IMR-90 (cell line): ENCODE measurements around the gene DEPDC1. TPM values are rescaled to one million over a fixed set of nuclear protein-coding genes. Genes with fewer than 3 reads are reported as not detected.
A peak's percentile ranks its signal among the peaks of the same experiment; 100 is the strongest.

Experiments
- ATAC-seq: fragments of 200-7000 bp; cut with Tn5 transposase; 2 replicates; pipeline ENCODE4 v1.9.1; 2020; ENCODE audit warnings: low read depth, mild to moderate bottlenecking, moderate library complexity
- BruUV-seq: library from RNA; stranded (reverse); fragments of 400-500 nt; replicated peaks from 2 replicates; lab custom pipeline; 2021; lab: Mats Ljungman, UMichigan
- CTCF ChIA-PET: fragments of 300-600 bp; formaldehyde crosslinking; extraction: SDS; loops from one replicate; lab custom pipeline; 2021; ENCODE audit warnings: antibody characterized with exemption; lab: Yijun Ruan, JAX
- POLR2A ChIA-PET: fragments of 300-600 bp; sonication (Branson Sonifier 250); formaldehyde crosslinking; loops from one replicate; lab custom pipeline; 2022; ENCODE audit warnings: antibody characterized with exemption; ENCODE audit not compliant: unreplicated experiment; lab: Charles Lee
- DNase-seq: peaks from one replicate; pipeline ENCODE4 v3.0.0; 2013
- H2AFZ ChIP-seq: replicated peaks from 2 replicates; pipeline ENCODE3; 2013; ENCODE audit warnings: low read length, mild to moderate bottlenecking; ENCODE audit not compliant: poor library complexity
- H2AK5ac ChIP-seq: 2 replicates; pipeline ENCODE4 v1.6.1; 2013; ENCODE audit warnings: low read depth, low read length, inconsistent platforms
- H2AK9ac ChIP-seq: replicated peaks from 2 replicates; pipeline ENCODE3; 2013; ENCODE audit warnings: mild to moderate bottlenecking, low read depth, low read length, moderate library complexity; ENCODE audit not compliant: poor library complexity
- H2BK120ac ChIP-seq: 2 replicates; pipeline ENCODE4 v1.6.1; 2013; ENCODE audit warnings: low read depth, low read length, inconsistent platforms
- H2BK15ac ChIP-seq: 3 replicates; pipeline ENCODE4 v1.6.1; 2013; ENCODE audit warnings: low read depth, low read length, inconsistent platforms
- H2BK20ac ChIP-seq: 2 replicates; pipeline ENCODE4 v1.6.1; 2013; ENCODE audit warnings: low read depth, mild to moderate bottlenecking, inconsistent platforms, low read length, moderate library complexity
- H2BK5ac ChIP-seq: 2 replicates; pipeline ENCODE4 v1.6.1; 2013; ENCODE audit warnings: mild to moderate bottlenecking, low read depth, low read length, inconsistent platforms; ENCODE audit not compliant: poor library complexity, severe bottlenecking
- H3K14ac ChIP-seq: replicated peaks from 2 replicates; pipeline ENCODE4 v1.6.1; 2013; ENCODE audit warnings: low read depth, low read length, inconsistent platforms
- H3K18ac ChIP-seq: 2 replicates; pipeline ENCODE4 v1.6.1; 2013; ENCODE audit warnings: low read depth, low read length, control low read depth
- H3K23ac ChIP-seq: 2 replicates; pipeline ENCODE4 v1.6.1; 2013; ENCODE audit warnings: low read depth, low read length, inconsistent platforms
- H3K27ac ChIP-seq: 2 replicates; pipeline ENCODE4 v1.5.1; 2013; ENCODE audit warnings: mild to moderate bottlenecking, control low read depth, low read length; ENCODE audit not compliant: insufficient read depth
- H3K27me3 ChIP-seq: 2 replicates; pipeline ENCODE4 v1.6.1; 2013; ENCODE audit warnings: low read length; ENCODE audit not compliant: control insufficient read depth, insufficient read depth
- H3K36me3 ChIP-seq: 2 replicates; pipeline ENCODE4 v1.6.1; 2013; ENCODE audit warnings: low read length, mixed read lengths; ENCODE audit not compliant: control insufficient read depth, insufficient read depth
- H3K4ac ChIP-seq: 2 replicates; pipeline ENCODE4 v1.6.1; 2013; ENCODE audit warnings: low read depth, low read length, inconsistent platforms
- H3K4me1 ChIP-seq: 2 replicates; pipeline ENCODE4 v1.6.1; 2013; ENCODE audit warnings: low read length, mixed read lengths; ENCODE audit not compliant: control insufficient read depth, insufficient read depth
- H3K4me2 ChIP-seq: 2 replicates; pipeline ENCODE4 v1.6.1; 2013; ENCODE audit warnings: low read depth, mild to moderate bottlenecking, control low read depth, low read length, moderate library complexity
- H3K4me3 ChIP-seq: 2 replicates; pipeline ENCODE4 v1.5.1; 2013; ENCODE audit warnings: low read depth, mild to moderate bottlenecking, control low read depth, low read length, moderate library complexity; ENCODE audit not compliant: insufficient read depth
- H3K56ac ChIP-seq: 2 replicates; pipeline ENCODE4 v1.6.1; 2013; ENCODE audit warnings: low read length, inconsistent platforms; ENCODE audit not compliant: insufficient read depth; ENCODE audit errors: extremely low read depth
- H3K79me1 ChIP-seq, 2 experiments: 2 replicates each; pipeline ENCODE4 v1.6.1; 2013; ENCODE audit warnings: low read length in 2 of 2, inconsistent platforms in 1 of 2, low read depth in 1 of 2
- H3K9ac ChIP-seq: 2 replicates; pipeline ENCODE4 v1.6.1; 2013; ENCODE audit warnings: low read depth, low read length, control low read depth
- H3K9me1 ChIP-seq: 2 replicates; pipeline ENCODE4 v1.6.1; 2013; ENCODE audit warnings: low read length, inconsistent platforms; ENCODE audit not compliant: insufficient read depth
- H3K9me3 ChIP-seq: 2 replicates; pipeline ENCODE4 v1.6.1; 2013; ENCODE audit warnings: low read length; ENCODE audit not compliant: control insufficient read depth, insufficient read depth
- H4K20me1 ChIP-seq: 2 replicates; pipeline ENCODE4 v1.6.1; 2013; ENCODE audit warnings: low read length, inconsistent platforms; ENCODE audit not compliant: insufficient read depth
- H4K5ac ChIP-seq: 2 replicates; pipeline ENCODE4 v1.6.1; 2013; ENCODE audit warnings: mild to moderate bottlenecking, low read depth, low read length, control low read depth
- H4K8ac ChIP-seq, 2 experiments: 2 replicates each; pipeline ENCODE4 v1.6.1; 2013; ENCODE audit warnings: low read depth in 2 of 2, low read length in 2 of 2, control low read depth in 1 of 2, inconsistent platforms in 1 of 2
- H4K91ac ChIP-seq: 2 replicates; pipeline ENCODE4 v1.6.1; 2013; ENCODE audit warnings: low read depth, low read length, inconsistent platforms; ENCODE audit not compliant: insufficient read depth
- MAZ ChIP-seq: IDR thresholded peaks from 2 replicates; pipeline ENCODE4 v1.6.1; 2012; ENCODE audit warnings: low read depth, mild to moderate bottlenecking, low read length, improper control_type of control experiment, moderate library complexity, borderline replicate concordance
- MXI1 ChIP-seq: IDR thresholded peaks from 2 replicates; pipeline ENCODE4 v1.6.1; 2012; ENCODE audit warnings: low read depth, mild to moderate bottlenecking, low read length, moderate library complexity, borderline replicate concordance
- RAD21 ChIP-seq: IDR thresholded peaks from 2 replicates; pipeline ENCODE4 v1.6.1; 2012; ENCODE audit warnings: low read length, improper control_type of control experiment
- SMC3 ChIP-seq: fragments of 150-350 bp; IDR thresholded peaks from 2 replicates; pipeline ENCODE4 v1.6.1; 2016; ENCODE audit warnings: low read depth, mild to moderate bottlenecking, antibody characterized with exemption, low read length, moderate library complexity
- WGBS, 2 experiments: methylation state at CpG; one replicate each; pipeline versions ENCODE4 v1.1.5 to v1.1.7; 2013; ENCODE audit warnings: missing lambda C conversion rate in 2 of 2; ENCODE audit not compliant: insufficient read length in 1 of 2; ENCODE audit errors: extremely low coverage in 2 of 2; 5-methylcytosine and 5-hydroxymethylcytosine counted together
- dilution Hi-C: fragments of 300-500 bp; cut with HindIII; formaldehyde crosslinking; loops from one replicate; pipeline ENCODE4 v1.14.3; 2018; ENCODE audit warnings: low sequenced_read_pairs; ENCODE audit not compliant: unreplicated experiment
- in situ Hi-C: fragments of 300-500 bp; cut with MboI; formaldehyde crosslinking; loops from 3 replicates; pipeline ENCODE4 v1.14.3; 2019; ENCODE audit warnings: low sequenced_read_pairs, inconsistent platforms, mixed read lengths
- intact Hi-C: fragments of 100-400 bp; cut with micrococcal nuclease; formaldehyde crosslinking; loops from 2 replicates; pipeline ENCODE4 v1.10.0; 2022
- polyA plus RNA-seq, 3 experiments: library from polyadenylated mRNA; depleted of rRNA; stranded (reverse); fragments of >200 nt; gene quantifications; 2 replicates each; pipeline ENCODE4 v1.2.3, GENCODE V29; 2012; ENCODE audit warnings: low replicate concordance in 1 of 3
- total RNA-seq: library from RNA; depleted of rRNA; stranded (reverse); fragments of >200 nt; gene quantifications from 2 replicates; pipeline ENCODE4 v1.2.3, GENCODE V29; 2012
- TF ChIP-seq, protein P1 (sequence below): conservative IDR thresholded peaks from 2 replicates; pipeline ENCODE4 v1.5.1; 2012; ENCODE audit warnings: mild to moderate bottlenecking, low read depth, low read length, improper control_type of control experiment

Gene DEPDC1
- total and polyA plus RNA-seq, 2 of the 4 experiments (the other 2 are of a cell fraction): 7.4 to 14.7 TPM

- Histone ChIP-seq H2AK9ac (no peak overlapping the region), H3K4me2 (no peak overlapping the region), H3K9me3 (no peaks in the 10 kb centered on the region), H3K9me1 (no peaks in the 10 kb centered on the region), H4K91ac (no peak overlapping the region), H3K4ac (no peak overlapping the region), H4K5ac (no peak overlapping the region), H3K23ac (no peak overlapping the region), H2BK15ac (no peak overlapping the region), H3K18ac (no peak overlapping the region), H2BK5ac (no peak overlapping the region), H4K20me1 (no peaks in the 10 kb centered on the region), H2BK20ac (no peak overlapping the region), H2AFZ (no peak overlapping the region), H3K27ac (no peak overlapping the region), H3K36me3 (no peaks in the 10 kb centered on the region), H4K8ac (no peak overlapping the region), H3K79me1 (no peaks in the 10 kb centered on the region), H3K9ac (no peak overlapping the region), H3K4me1 (no peaks in the 10 kb centered on the region), H3K56ac (no peak overlapping the region), H2AK5ac (no peak overlapping the region), H3K4me3 (no peak overlapping the region), H3K14ac (no peak overlapping the region), H2BK120ac (no peak overlapping the region), H3K27me3 (no peaks in the 10 kb centered on the region)
- intact Hi-C loops (loop anchor here (1.0 to 10.0 kb wide), 2 partner anchors 1267 to 1674 kb away; no protein-coding TSS in a partner anchor), in situ Hi-C loops (loop anchor here (25.0 kb wide), 1 partner anchor 1267 kb away; no protein-coding TSS in a partner anchor), dilution Hi-C loops (no loop called here)
- no CpG with 5 or more reads among the region's 2 CpGs for WGBS, 2 experiments
- no TSS peak for BruUV-seq
- POLR2A ChIA-PET: no interaction called here
- DNase-seq: peak; percentile 41
- TF ChIP-seq MXI1: no peak
- peak; percentile 71 for TF ChIP-seq RAD21
- no peak for TF ChIP-seq MAZ
- TF ChIP-seq, protein P1, sequence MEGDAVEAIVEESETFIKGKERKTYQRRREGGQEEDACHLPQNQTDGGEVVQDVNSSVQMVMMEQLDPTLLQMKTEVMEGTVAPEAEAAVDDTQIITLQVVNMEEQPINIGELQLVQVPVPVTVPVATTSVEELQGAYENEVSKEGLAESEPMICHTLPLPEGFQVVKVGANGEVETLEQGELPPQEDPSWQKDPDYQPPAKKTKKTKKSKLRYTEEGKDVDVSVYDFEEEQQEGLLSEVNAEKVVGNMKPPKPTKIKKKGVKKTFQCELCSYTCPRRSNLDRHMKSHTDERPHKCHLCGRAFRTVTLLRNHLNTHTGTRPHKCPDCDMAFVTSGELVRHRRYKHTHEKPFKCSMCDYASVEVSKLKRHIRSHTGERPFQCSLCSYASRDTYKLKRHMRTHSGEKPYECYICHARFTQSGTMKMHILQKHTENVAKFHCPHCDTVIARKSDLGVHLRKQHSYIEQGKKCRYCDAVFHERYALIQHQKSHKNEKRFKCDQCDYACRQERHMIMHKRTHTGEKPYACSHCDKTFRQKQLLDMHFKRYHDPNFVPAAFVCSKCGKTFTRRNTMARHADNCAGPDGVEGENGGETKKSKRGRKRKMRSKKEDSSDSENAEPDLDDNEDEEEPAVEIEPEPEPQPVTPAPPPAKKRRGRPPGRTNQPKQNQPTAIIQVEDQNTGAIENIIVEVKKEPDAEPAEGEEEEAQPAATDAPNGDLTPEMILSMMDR: peak; percentile 73
- peak; percentile 74 for TF ChIP-seq SMC3
- CTCF ChIA-PET: interaction anchor here (0.6 to 2.7 kb wide), 7 partner anchors 9 to 1268 kb away, joined by 3 to 9 read pairs (median 4); no protein-coding TSS in a partner anchor
- ATAC-seq: peak; percentile 74
These were observed 26.4 kb downstream of the DEPDC1 start for GRCh38 chr1:68470388-68470970.
